Bone marrow (tissue), 2 donors: ENCODE data around the gene OOSP1.
"Not testable (repeated sequence)": the region's sequence is repeated elsewhere in the genome, so short reads cannot be mapped to it uniquely, and the experiment has no call there.

Experiments
- DNase-seq, 2 donors: peaks; one replicate each; lab custom pipeline; 2025; lab: John Stamatoyannopoulos, UW

OOSP1 gene

DNA sequence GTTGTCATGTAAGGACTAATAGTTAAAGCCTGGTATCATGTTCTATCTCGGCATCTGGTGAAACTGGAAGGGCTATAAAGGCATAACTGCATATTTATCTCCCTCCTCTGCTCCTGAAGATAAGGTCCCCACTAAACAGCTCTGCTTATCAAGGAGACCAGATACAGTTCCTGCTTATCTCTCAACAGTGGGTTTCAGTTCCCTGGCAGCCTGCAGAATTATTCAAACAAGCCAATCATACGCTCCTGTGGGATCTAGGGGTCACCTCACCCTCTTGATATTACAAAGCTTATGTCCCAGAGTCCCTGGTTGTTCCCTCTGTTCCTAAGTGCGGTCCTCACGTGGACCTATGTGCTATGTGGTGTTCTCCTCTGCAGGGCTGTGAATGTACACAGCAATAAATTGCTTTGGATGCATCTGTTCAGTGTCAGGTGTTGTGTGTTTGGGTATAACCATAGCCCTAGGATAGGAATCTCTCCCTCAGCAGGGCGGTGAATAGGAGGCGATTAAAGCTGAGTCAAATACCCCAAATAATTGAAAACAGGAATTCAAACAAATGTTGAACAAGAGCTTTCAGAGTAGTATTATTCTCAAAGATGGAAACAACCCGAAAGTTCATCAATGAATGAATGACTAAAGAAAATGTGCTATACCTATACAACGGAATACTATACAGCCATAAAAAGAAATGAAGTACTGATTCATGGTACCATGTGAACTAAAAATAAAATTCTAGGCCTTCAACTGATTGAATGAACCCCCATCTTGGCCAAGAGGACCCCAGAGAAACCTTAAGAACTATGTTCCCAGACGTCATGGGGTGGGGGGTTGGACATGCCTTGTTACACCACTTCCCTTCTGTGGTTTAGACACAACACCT is 22.5 kb downstream of the OOSP1 start:
- DNase-seq: no peak

DNA sequence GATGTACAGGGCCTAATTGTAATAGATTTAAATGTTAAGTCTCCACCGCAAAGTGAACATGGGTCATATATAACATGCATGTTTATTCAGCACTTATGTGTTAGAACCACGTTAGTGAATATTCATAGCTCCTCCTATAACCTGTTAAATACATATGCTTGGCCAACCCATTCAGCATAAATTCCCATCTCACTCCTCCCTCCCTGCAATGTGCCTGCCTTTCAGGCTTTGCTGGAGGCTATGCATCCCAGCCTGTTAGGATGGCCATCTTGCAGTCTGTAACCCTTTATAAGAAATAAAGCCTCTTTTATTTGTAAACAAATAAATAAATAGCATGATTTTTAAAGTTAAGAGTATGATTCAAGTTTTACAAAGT is 23.9 kb downstream of the OOSP1 start:
- DNase-seq: no peak

DNA sequence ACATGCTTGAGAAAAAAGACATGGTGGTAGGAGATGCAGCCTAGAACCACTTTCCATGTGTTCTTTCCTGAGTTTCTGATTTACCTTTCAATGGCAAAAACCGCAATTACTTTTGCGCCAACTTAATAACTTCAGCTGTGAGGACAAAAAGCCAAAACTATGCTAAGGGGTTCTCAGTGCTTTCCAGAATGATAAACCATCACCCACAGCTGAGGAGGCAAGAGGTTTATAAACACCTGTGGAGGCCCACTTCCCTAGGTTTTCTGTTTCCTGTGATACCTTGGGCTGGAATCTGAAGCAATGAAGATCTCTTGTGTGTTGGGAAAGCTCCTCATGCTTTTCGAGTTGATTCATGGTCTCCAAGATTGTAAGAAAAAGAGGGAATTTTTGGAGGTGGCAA is 25.5 kb downstream of the OOSP1 start, which contains the start of gene OOSP4A:
Gene OOSP4A, plus strand, starts transcription at position 301 of the 400 bp plus-strand sequence. Its CDS starts 0 bp downstream, at position 301.
- no peak for DNase-seq

DNA sequence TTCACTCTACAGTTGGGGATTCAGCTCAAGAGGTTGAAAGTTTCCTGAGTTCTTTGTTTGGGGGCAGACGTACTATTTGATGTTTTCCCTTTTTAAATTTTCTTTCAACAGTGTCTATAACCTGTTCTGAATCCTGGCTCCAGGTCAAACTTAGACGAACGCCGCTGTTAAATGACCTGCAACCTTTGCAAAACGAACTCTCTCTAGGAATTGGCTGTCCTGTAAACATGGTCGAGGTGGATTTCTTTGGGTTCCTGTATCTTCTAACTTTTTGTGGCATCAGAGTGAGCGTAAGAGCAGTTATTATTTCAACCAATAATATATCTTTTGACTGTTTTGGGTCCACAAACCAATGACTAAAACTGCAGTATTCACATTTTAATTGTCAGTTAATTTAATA is 27.2 kb downstream of the OOSP1 start:
- no peak for DNase-seq

DNA sequence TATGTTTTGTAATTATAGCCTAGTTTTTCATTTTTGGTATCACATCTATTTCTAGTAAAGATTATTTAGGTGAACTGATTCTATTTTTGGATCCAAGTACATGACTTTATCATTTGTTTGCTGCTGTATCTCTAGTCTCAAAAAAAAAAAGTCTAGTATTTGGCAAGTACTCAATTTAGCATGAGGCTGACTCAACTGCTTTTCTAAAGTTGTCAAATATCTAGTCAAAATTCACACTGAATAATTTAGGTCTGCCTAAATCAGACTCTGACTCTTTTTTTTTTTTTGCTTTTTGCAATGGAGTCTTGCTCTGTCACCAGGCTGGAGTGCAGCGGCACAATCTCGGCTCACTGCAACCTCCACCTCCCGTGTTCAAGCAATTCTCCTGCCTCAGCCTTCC is 28.0 kb downstream of the OOSP1 start:
- no peak for DNase-seq

DNA sequence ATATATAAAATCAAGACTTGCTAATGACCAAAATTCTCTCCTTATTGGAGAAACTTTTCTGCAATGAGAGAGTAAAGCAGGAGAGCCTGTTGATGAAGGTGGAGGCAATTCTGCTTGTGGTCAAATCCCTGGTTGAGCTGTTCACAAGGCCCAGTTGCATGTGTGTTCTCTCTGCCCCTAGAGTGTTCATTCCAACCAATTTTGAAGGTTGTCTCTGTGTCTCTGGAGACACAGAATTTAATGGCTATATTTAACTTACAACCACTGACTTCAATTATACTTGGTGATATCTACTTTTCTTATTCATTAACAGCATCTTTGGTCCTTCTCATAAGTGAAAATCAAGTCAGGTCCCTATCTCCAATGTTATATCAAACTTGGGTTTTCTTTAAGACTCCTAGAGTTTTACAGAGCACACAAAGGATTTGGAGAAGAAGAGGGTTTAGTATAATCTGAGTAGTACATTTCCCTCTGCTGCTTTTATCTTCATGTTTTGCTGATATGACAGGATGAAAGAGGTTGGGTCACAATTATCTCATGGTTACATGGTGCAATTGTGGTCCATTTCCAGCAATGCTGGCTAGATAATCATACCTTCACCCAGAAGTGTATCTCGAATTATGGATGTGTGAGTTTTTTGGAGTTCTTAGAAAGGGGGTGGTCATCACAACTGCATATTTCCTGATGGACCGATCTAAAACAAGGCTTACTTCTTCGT is 29.6 kb downstream of the OOSP1 start:
- DNase-seq: no peak

DNA sequence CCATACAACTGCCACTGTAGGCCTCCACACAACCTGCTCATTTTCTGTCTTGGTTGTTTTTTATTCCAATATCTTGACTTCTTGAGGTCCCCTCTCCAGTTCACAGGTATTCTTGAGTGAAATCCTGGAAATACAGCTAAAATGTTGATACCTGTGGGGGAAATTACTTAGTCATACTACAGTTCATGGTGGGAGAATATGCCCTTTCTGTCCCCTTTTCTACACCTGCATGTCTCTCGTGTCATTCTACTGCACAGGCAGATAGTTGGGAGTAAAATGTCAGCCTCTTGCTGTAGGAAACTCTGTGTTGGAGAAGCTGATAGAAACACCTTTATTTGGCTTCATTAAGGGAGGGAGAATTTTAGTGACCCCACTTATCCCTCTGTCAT is 30.2 kb downstream of the OOSP1 start:
- DNase-seq: no peak

DNA sequence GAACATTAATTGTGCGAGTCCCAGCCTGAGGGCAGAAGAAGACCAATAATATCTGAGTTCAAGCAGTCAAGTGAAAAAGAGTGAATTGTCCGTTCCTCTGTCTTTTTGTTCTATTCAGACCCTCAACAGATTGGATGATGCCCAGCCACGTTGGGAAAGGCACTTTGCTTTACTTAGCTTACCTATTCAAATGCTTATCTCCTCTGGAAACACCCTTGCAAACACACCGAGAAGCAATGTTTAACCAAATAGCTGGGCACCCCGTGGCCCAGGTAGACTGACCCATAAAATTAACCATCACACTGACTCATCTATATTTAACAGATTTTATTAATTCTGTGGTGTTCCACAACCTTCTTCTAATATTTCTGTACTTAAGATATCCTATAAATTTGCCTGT is 34.9 kb downstream of the OOSP1 start:
- DNase-seq: no peak

DNA sequence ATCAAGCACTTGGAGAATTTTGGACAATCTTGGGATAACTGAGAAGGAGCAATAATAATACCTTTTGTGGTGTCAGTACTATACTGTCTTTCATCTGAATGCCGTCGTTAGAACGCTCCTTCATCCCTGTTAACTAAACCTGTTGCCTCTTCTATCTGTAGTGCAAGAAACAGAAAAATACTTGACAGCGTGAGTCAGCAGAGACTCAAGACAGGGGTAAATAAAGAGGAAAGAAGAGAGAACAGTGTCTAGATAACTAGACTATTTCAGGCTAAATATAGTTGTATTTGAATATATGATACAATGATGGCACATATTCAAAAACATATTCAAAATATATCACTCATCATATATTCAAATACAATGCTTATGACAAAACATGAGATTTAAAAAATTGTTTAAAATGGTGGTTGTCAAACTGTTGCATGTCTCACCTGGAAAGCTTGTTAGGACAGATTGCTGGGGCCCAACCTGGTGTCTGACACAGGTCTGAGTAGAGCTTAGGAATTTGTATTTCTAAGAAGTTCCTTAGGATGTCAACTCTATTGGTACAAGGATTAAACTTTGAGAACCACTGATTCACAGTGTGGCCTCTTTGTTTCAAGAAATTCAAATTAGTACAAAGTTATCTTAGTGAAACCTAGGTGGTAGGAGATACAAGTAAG is 43.0 kb downstream of the OOSP1 start:
- DNase-seq: no peak

DNA sequence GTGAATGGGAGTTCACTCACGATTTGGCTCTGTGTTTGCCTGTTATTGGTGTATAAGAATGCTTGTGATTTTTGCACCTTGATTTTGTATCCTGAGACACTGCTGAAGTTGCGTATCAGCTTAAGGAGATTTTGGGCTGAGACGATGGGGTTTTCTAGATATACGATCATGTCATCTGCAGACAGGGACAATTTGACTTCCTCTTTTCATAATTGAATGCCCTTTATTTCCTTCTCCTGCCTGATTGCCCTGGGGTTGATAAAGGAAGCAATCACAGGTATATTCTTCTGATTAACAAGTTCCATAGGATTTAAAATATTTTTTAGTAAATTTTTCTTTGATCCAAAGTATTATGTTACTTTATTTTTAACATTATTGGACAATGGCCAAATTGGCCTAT is 43.8 kb downstream of the OOSP1 start:
- not testable (repeated sequence) for DNase-seq

DNA sequence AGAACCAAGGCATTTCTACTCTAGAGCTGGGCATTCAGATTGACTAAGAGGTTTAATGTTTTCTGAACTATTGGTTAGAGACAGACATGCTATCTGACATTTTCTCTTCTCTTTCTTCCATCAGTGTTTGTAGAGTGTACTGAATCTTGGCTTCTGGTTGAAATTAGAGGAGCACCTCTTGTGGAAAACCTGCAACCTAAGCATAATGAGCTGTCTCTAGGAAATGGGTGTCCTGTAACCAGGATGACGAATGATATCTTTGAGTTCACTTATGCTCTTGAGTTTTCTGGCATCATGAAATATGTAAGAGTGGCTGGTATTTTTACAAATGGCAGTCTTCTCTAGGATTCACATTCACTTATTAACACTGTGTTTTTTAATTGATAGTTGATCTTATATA is 45.0 kb downstream of the OOSP1 start:
- DNase-seq: no peak

DNA sequence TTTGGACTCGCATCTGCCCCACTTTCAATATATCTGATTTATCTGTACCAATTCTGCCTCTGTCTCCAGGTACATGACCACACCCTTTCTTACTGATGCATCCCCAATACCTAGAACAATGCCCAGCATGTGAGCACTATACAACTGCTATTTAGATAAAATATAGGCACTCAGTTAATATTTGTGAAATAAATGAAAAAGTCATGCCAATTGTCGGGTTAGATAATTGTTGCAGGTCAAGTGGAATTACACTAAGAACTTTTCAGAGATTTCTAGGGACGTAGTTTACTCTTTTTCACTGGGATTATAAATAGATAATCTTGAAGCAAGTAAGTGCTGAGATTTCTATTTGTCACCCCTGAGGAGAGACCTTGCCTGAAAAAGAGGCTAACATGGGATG is 46.1 kb downstream of the OOSP1 start:
- no peak for DNase-seq

DNA sequence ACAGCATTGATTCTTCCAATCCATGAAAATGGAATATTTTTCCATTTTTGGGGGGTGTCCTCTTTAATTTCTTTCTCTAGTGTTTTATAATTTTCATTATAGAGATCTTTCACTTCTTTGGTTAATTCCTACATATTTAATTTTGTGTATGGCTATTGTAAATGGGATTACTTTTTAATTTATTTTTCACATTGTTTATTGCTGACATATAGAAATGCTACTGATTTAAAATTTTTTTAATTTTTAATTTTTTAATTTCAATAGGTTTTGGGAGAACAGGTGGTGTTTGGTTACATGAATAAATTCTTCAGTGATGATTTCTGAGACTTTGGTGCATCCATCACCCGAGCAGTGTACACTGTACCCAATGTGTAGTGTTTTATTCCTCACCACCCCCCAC is 52.2 kb downstream of the OOSP1 start:
- DNase-seq: no peak

DNA sequence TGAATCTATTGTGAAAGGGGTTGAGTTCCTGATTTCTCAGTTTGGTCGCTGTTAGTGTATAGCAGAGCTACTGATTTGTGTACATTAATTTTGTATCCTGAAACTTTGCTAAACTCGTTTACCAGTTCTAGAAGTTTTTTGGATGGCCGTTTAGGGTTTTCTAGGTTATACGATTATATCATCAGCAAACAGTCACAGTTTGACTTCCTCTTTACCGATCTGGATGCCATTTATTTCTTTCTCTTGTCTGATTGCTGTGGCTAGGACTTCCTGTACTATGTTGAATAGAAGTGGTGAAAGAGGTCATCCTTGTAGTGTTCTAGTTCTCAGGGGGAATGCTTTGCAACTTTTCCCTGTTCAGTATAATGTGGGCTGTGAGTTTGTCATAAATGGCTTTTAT is 54.2 kb downstream of the OOSP1 start:
- no peak for DNase-seq

DNA sequence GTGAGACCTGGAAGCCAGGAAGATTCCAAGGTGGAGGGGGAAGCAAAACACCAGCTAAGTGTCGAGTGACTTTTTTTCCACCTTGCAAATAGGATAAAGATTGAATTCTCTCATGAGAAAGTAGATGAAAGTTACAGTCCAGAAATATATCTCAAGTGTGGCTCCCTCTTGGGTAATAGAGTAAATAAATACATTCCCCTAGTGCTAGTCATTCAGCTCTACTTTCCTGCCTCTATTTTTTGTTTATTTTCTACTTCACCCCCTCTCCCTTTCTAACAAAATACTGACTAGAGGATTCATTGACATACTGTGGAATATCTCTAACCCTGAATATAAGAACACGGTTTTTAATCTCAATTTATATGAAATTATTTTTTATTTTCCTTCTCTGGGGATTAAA is 59.6 kb downstream of the OOSP1 start:
- DNase-seq: no peak

DNA sequence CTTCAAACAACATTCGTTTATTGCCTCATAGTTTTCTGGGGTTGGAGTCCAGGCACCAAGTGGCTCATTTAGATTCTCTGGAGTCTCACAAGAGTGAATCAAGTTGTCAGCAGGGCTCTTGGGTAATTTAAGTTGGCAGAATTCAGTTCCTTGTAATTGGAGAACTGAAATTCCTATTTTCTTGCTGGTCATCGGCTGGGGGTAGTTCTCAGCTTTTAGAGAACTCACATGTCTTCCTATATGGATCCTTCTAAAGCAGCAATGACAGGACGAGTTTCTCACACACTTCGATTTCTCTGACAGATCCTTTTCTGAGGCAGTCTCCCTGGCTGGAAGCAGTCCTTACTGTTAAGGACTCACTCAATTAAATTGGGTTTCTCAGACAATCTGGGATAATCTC is 61.5 kb downstream of the OOSP1 start:
- no peak for DNase-seq

DNA sequence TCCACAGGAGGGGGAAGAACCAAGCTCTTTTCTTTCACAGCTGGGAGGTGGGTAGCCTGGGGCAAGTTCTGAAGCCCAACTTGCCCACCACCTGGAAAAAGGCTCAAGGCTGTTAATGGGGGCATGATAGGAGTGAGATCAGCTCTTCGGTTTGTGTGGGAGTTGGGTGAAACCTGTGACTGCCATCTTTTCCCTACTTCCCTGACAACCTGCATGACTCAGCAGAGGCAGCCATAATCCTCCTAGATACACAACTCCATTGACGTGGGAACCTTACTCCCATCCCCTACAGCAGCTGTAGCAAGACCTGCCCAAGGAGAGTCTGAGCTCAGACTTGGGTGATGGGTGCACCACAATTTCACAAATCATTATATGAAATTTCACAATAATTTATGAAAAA is 65.5 kb downstream of the OOSP1 start:
- DNase-seq: no peak

DNA sequence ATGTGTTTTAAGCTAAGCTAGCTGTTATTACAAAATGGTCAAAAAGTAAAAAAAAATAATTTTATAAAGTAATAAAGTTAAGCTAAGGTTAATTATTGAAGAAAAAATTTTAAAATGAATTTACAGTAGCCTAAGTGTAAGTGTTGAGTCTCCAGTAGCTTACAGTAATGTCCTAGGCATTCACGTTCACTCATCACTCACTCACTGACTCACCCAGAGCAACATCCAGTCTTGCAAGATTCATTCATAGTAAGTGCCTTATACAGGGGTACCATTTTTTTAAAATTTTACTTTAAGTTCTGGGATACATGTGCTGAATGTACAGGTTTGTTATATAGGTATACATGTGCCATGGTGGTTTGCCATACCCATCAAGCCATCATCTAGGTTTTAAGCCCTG is 67.1 kb downstream of the OOSP1 start:
- no peak for DNase-seq
